H9 (cell line): ENCODE results near the gene EFL1. TPM values are rescaled to one million over a fixed set of nuclear protein-coding genes. Genes with fewer than 3 reads are reported as not detected.

Experiments
- DNase-seq: peaks from one replicate; pipeline ENCODE4 v3.0.0-alpha.2; 2017
- H2AFZ ChIP-seq: one replicate; pipeline ENCODE4 v1.6.1; 2013; ENCODE audit warnings: mild to moderate bottlenecking, low read length, control low read depth, moderate library complexity
- H2AK5ac ChIP-seq: 2 replicates; pipeline ENCODE4 v1.6.1; 2013; ENCODE audit warnings: low read length, control low read depth, mixed read lengths; ENCODE audit not compliant: insufficient read length
- H2BK120ac ChIP-seq: one replicate; pipeline ENCODE4 v1.6.1; 2013; ENCODE audit warnings: low read depth, mild to moderate bottlenecking, low read length, control low read depth, inconsistent platforms; ENCODE audit not compliant: poor library complexity, severe bottlenecking
- H2BK12ac ChIP-seq: 2 replicates; pipeline ENCODE4 v1.6.1; 2013; ENCODE audit warnings: low read length, control low read depth, mixed read lengths, low read depth; ENCODE audit not compliant: insufficient read length
- H2BK15ac ChIP-seq: 2 replicates; pipeline ENCODE4 v1.6.1; 2013; ENCODE audit warnings: low read depth, low read length, control low read depth
- H2BK20ac ChIP-seq: one replicate; pipeline ENCODE4 v1.6.1; 2013; ENCODE audit warnings: low read depth, mild to moderate bottlenecking, low read length, control low read depth, inconsistent platforms; ENCODE audit not compliant: poor library complexity, severe bottlenecking
- H2BK5ac ChIP-seq: 2 replicates; pipeline ENCODE4 v1.6.1; 2013; ENCODE audit warnings: low read length, control low read depth, mixed read lengths; ENCODE audit not compliant: insufficient read length
- H3K14ac ChIP-seq: 2 replicates; pipeline ENCODE4 v1.6.1; 2013; ENCODE audit warnings: low read length, control low read depth; ENCODE audit not compliant: insufficient read depth
- H3K18ac ChIP-seq: 2 replicates; pipeline ENCODE4 v1.6.1; 2013; ENCODE audit warnings: low read depth, mild to moderate bottlenecking, mixed read lengths, low read length, control low read depth; ENCODE audit not compliant: insufficient read length
- H3K23ac ChIP-seq: 2 replicates; pipeline ENCODE4 v1.6.1; 2013; ENCODE audit warnings: low read length, control low read depth, mixed read lengths, low read depth; ENCODE audit not compliant: insufficient read length
- H3K23me2 ChIP-seq: 2 replicates; pipeline ENCODE4 v1.6.1; 2013; ENCODE audit warnings: low read depth, mild to moderate bottlenecking, mixed read lengths, low read length, control low read depth; ENCODE audit not compliant: insufficient read length, poor library complexity, severe bottlenecking
- H3K27ac ChIP-seq: 2 replicates; pipeline ENCODE4 v1.5.1; 2013; ENCODE audit warnings: low read length, control low read depth, mixed read lengths, low read depth; ENCODE audit not compliant: insufficient read length
- H3K27me3 ChIP-seq: 2 replicates; pipeline ENCODE4 v1.6.1; 2013; ENCODE audit warnings: low read length, control low read depth, inconsistent platforms; ENCODE audit not compliant: insufficient read depth
- H3K4ac ChIP-seq: 2 replicates; pipeline ENCODE4 v1.6.1; 2013; ENCODE audit warnings: low read depth, mild to moderate bottlenecking, control low read depth, inconsistent platforms, low read length, moderate library complexity
- H3K4me1 ChIP-seq: 2 replicates; pipeline ENCODE4 v1.6.1; 2013; ENCODE audit warnings: low read length, control low read depth, inconsistent platforms; ENCODE audit not compliant: insufficient read depth
- H3K4me2 ChIP-seq: 2 replicates; pipeline ENCODE4 v1.6.1; 2013; ENCODE audit warnings: low read length, control low read depth, mixed read lengths; ENCODE audit not compliant: insufficient read length, insufficient read depth
- H3K56ac ChIP-seq: 2 replicates; pipeline ENCODE4 v1.6.1; 2013; ENCODE audit warnings: low read depth, mild to moderate bottlenecking, mixed read lengths, low read length, control low read depth; ENCODE audit not compliant: insufficient read length
- H3K79me1 ChIP-seq: 2 replicates; pipeline ENCODE4 v1.6.1; 2013; ENCODE audit warnings: low read depth, mild to moderate bottlenecking, moderate library complexity, low read length, control low read depth, inconsistent platforms; ENCODE audit not compliant: insufficient read depth, poor library complexity, severe bottlenecking
- H3K79me2 ChIP-seq: 2 replicates; pipeline ENCODE4 v1.6.1; 2013; ENCODE audit warnings: low read length, control low read depth, inconsistent platforms; ENCODE audit not compliant: insufficient read depth
- H3K9ac ChIP-seq: 2 replicates; pipeline ENCODE4 v1.6.1; 2013; ENCODE audit warnings: low read length, control low read depth, mixed read lengths; ENCODE audit not compliant: insufficient read length; ENCODE audit errors: extremely low read depth
- H3K9me3 ChIP-seq: one replicate; pipeline ENCODE4 v1.6.1; 2013; ENCODE audit warnings: low read depth, low read length, inconsistent platforms; ENCODE audit not compliant: control insufficient read depth
- H3T11ph ChIP-seq: one replicate; pipeline ENCODE4 v1.6.1; 2013; ENCODE audit warnings: mild to moderate bottlenecking, low read length, control low read depth, inconsistent platforms
- H4K20me1 ChIP-seq: one replicate; pipeline ENCODE4 v1.6.1; 2013; ENCODE audit not compliant: control insufficient read depth, insufficient read length, insufficient read depth
- H4K5ac ChIP-seq: 2 replicates; pipeline ENCODE4 v1.6.1; 2013; ENCODE audit warnings: low read depth, mild to moderate bottlenecking, mixed read lengths, low read length, control low read depth; ENCODE audit not compliant: insufficient read length
- H4K8ac ChIP-seq: replicated peaks from 2 replicates; pipeline ENCODE4 v1.6.1; 2013; ENCODE audit warnings: low read length, control low read depth, mixed read lengths, low read depth; ENCODE audit not compliant: insufficient read length
- H4K91ac ChIP-seq: 2 replicates; pipeline ENCODE4 v1.6.1; 2013; ENCODE audit warnings: low read depth, mild to moderate bottlenecking, moderate library complexity, mixed read lengths, low read length, control low read depth; ENCODE audit not compliant: insufficient read length
- H3K27ac Mint-ChIP-seq, 3 experiments: 2 replicates in 2 of 3; 3 replicates in 1 of 3; pipeline ENCODE4 v1.8.0; 2020 to 2021; ENCODE audit warnings: mixed read lengths in 3 of 3, mild to moderate bottlenecking in 1 of 3, moderate library complexity in 1 of 3
- H3K27me3 Mint-ChIP-seq: 2 replicates; pipeline ENCODE4 v1.8.0; 2021; ENCODE audit warnings: low read depth, mild to moderate bottlenecking, moderate library complexity, mixed read lengths
- H3K36me3 Mint-ChIP-seq, 3 experiments: 2 replicates in 2 of 3; 3 replicates in 1 of 3; pipeline ENCODE4 v1.8.0; 2020 to 2021; ENCODE audit warnings: low read depth in 3 of 3, mixed read lengths in 3 of 3; ENCODE audit not compliant: insufficient read depth in 1 of 3
- H3K4me1 Mint-ChIP-seq, 2 experiments: 2 replicates each; pipeline ENCODE4 v1.8.0; 2020; ENCODE audit warnings: mixed read lengths in 2 of 2
- H3K4me3 Mint-ChIP-seq, 2 experiments: 2 replicates in 1 of 2; 3 replicates in 1 of 2; pipeline ENCODE4 v1.8.0; 2020 to 2021; ENCODE audit warnings: mild to moderate bottlenecking in 2 of 2, mixed read lengths in 2 of 2, moderate library complexity in 1 of 2
- H3K9me3 Mint-ChIP-seq, 2 experiments: 2 replicates in 1 of 2; 3 replicates in 1 of 2; pipeline ENCODE4 v1.8.0; 2020; ENCODE audit warnings: mild to moderate bottlenecking in 2 of 2, mixed read lengths in 2 of 2, moderate library complexity in 1 of 2
- WGBS: extraction: QIAGEN DNeasy Blood & Tissue Kit; methylation state at CpG from one replicate; pipeline ENCODE4 v1.1.7; 2013; ENCODE audit warnings: missing lambda C conversion rate, low lambda C conversion rate, mixed read lengths; ENCODE audit not compliant: insufficient read length; ENCODE audit errors: extremely low coverage; 5-methylcytosine and 5-hydroxymethylcytosine counted together
- total RNA-seq: library from RNA; stranded (reverse); gene quantifications from 2 replicates; pipeline ENCODE4 v1.2.1, GENCODE V29; 2021
- TF ChIP-seq, protein P1 (sequence below): fragments of 200-600 bp; sonication (generic); conservative IDR thresholded peaks from 3 replicates; pipeline ENCODE4 v1.8.0; 2021; ENCODE audit warnings: antibody characterized with exemption, mild to moderate bottlenecking

Gene EFL1
- total RNA-seq, 1 experiment from 2014 or later = 29.4 TPM

DNA sequence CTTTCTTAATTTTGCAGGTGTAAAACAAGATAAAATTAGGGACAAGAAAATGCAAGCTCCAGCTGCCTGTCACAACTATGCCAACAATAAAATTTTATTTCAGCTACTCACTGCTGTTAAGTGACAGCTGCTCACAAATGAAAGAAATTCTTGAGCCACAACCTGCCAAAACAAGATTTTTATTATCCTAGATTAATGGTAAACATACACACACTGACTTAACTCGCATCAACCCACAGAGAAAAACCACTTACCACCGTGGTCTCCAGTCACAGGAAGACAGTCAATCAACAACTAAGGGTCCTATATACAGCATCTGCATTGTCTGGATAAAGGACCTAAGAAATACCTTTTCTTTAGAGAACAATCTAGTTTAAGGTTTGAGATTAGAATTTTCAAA is 31.3 kb downstream of the EFL1 start:
- H3K4me3 Mint-ChIP-seq = no peak overlapping the region
- no peak overlapping the region for H4K8ac ChIP-seq
- no peak overlapping the region for H3K4me2 ChIP-seq

More for the DNA sequence above, 31.3 kb downstream of the EFL1 start:
- Histone ChIP-seq H2BK12ac (no peak overlapping the region), H2AFZ (no peak overlapping the region), H4K91ac (no peak overlapping the region), H2BK15ac (no peak overlapping the region), H3K27me3 (no peaks in the 10 kb centered on the region), H3K9ac (no peak overlapping the region), H3K56ac (no peak overlapping the region), H2BK120ac (no peak overlapping the region), H3K23ac (no peak overlapping the region), H3K79me2 (no peaks in the 10 kb centered on the region), H3K79me1 (no peaks in the 10 kb centered on the region), H3K9me3 (no peaks in the 10 kb centered on the region), H3K23me2 (no peaks in the 10 kb centered on the region), H2BK20ac (no peak overlapping the region), H2AK5ac (no peak overlapping the region), H4K20me1 (no peaks in the 10 kb centered on the region), H3K4me1 (no peaks in the 10 kb centered on the region), H3K18ac (no peak overlapping the region), H3K27ac (no peak overlapping the region), H2BK5ac (no peak overlapping the region), H4K5ac (no peak overlapping the region), H3T11ph (no peak overlapping the region), H3K4ac (no peak overlapping the region), H3K14ac (no peak overlapping the region)
- Mint-ChIP-seq H3K27ac (no peak overlapping the region), H3K36me3 (peaks cover 0 to 31% (median 24%) of the 10 kb centered on the region in 3 experiments; a peak in 6 of 7 replicates), H3K27me3 (no peaks in the 10 kb centered on the region), H3K4me1 (peaks cover 6% of the 10 kb centered on the region in 2 experiments; a peak in 2 of 4 replicates), H3K9me3 (no peaks in the 10 kb centered on the region)
- TF ChIP-seq, protein P1, sequence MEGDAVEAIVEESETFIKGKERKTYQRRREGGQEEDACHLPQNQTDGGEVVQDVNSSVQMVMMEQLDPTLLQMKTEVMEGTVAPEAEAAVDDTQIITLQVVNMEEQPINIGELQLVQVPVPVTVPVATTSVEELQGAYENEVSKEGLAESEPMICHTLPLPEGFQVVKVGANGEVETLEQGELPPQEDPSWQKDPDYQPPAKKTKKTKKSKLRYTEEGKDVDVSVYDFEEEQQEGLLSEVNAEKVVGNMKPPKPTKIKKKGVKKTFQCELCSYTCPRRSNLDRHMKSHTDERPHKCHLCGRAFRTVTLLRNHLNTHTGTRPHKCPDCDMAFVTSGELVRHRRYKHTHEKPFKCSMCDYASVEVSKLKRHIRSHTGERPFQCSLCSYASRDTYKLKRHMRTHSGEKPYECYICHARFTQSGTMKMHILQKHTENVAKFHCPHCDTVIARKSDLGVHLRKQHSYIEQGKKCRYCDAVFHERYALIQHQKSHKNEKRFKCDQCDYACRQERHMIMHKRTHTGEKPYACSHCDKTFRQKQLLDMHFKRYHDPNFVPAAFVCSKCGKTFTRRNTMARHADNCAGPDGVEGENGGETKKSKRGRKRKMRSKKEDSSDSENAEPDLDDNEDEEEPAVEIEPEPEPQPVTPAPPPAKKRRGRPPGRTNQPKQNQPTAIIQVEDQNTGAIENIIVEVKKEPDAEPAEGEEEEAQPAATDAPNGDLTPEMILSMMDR = no peak
- no CpG with 5 or more reads among the region's 2 CpGs for WGBS
- no peak for DNase-seq
